Fibroblast of lung (primary cell): ENCODE data around the gene LIPT2.

ENCODE experiments used
- CTCF ChIP-seq, 2 donors: IDR thresholded peaks in 1 of 2; conservative IDR thresholded peaks in 1 of 2; 1 replicate in 1 of 2; 2 replicates in 1 of 2; pipeline ENCODE4 v1.5.1; 2011 to 2012; ENCODE audit warnings: low read length in 2 of 2, control low read depth in 1 of 2, inconsistent platforms in 1 of 2, low read depth in 1 of 2, mild to moderate bottlenecking in 1 of 2
- EZH2 ChIP-seq: IDR thresholded peaks from 2 replicates; pipeline ENCODE4 v1.5.1; 2012; ENCODE audit warnings: low read length, control low read depth, mild to moderate bottlenecking; ENCODE audit errors: missing control alignments

GRCh38 chr11:74449369-74449931, 44.1 kb downstream of the LIPT2 start:
- TF ChIP-seq CTCF (conservative IDR thresholded peaks at IDR 0.05 in 1 of 2, IDR thresholded peaks at IDR 0.05 in 1 of 2; ENCODE audit: low read depth in 1 of 2, low read length in 2 of 2) (peak; percentile 69), EZH2 (no peak)
